Vagina (tissue), 2 donors: ENCODE results near the gene RASA2.

ENCODE experiments used
- CTCF ChIP-seq, 3 experiments: fragments of 450-650 bp in 2 of 3; fragments of 200-600 bp in 1 of 3; sonication (generic) in 1 of 3; IDR thresholded peaks; one replicate each; pipeline ENCODE4 v1.5.1; 2017 to 2019; ENCODE audit warnings: antibody characterized with exemption in 3 of 3, mild to moderate bottlenecking in 2 of 3, moderate library complexity in 2 of 3
- POLR2AphosphoS5 ChIP-seq, 2 donors: sonication (generic); formaldehyde crosslinking; IDR thresholded peaks; one replicate each; pipeline ENCODE4 v1.9.0; 2017; ENCODE audit warnings: antibody characterized with exemption in 2 of 2, mild to moderate bottlenecking in 2 of 2, low read depth in 1 of 2; ENCODE audit not compliant: insufficient read depth in 1 of 2

- TF ChIP-seq POLR2AphosphoS5 (IDR thresholded peaks at IDR 0.05; ENCODE audit: insufficient read depth in 1 of 2, low read depth in 1 of 2), result no peak
- no peak for TF ChIP-seq CTCF (IDR thresholded peaks at IDR 0.05)
Observed at GRCh38 chr3:141656771-141657170, 169.9 kb downstream of the RASA2 start.
